MCF 10A (cell line): Measurements from ENCODE around the gene CHN1. TPM values are rescaled to one million over a fixed set of nuclear protein-coding genes. Genes with fewer than 3 reads are reported as not detected.

Experiments
- BruUV-seq: library from RNA; stranded (reverse); fragments of 400-500 nt; replicated peaks from 2 replicates; lab custom pipeline; 2021; lab: Mats Ljungman, UMichigan
- CTCF ChIA-PET: fragments of 300-600 bp; sonication (Branson Sonifier 250); formaldehyde crosslinking; extraction: SDS; loops from one replicate; lab custom pipeline; 2021; ENCODE audit warnings: antibody characterized with exemption, inconsistent platforms; lab: Yijun Ruan, JAX
- POLR2A ChIA-PET: fragments of 300-600, 350-650 bp; sonication (Branson Sonifier 250); formaldehyde crosslinking; extraction: SDS; loops from one replicate; lab custom pipeline; 2020; ENCODE audit warnings: antibody characterized with exemption, inconsistent platforms; lab: Yijun Ruan, JAX
- DNase-seq: peaks from one replicate; pipeline ENCODE4 v3.0.0-alpha.2; 2018; ENCODE audit not compliant: unreplicated experiment
- H3K27ac Mint-ChIP-seq: one replicate; pipeline ENCODE4 v1.8.0; 2022; ENCODE audit warnings: mild to moderate bottlenecking, low read depth, mixed read lengths; ENCODE audit not compliant: unreplicated experiment
- H3K27me3 Mint-ChIP-seq: one replicate; pipeline ENCODE4 v1.8.0; 2022; ENCODE audit warnings: mixed read lengths; ENCODE audit not compliant: insufficient read depth, unreplicated experiment
- H3K36me3 Mint-ChIP-seq: one replicate; pipeline ENCODE4 v1.8.0; 2022; ENCODE audit warnings: mild to moderate bottlenecking, moderate library complexity, mixed read lengths; ENCODE audit not compliant: insufficient read depth, unreplicated experiment
- H3K4me1 Mint-ChIP-seq: one replicate; pipeline ENCODE4 v1.8.0; 2022; ENCODE audit warnings: mixed read lengths; ENCODE audit not compliant: insufficient read depth, unreplicated experiment
- H3K4me3 Mint-ChIP-seq: one replicate; pipeline ENCODE4 v1.8.0; 2022; ENCODE audit warnings: mild to moderate bottlenecking, moderate library complexity, mixed read lengths; ENCODE audit not compliant: unreplicated experiment
- H3K9me3 Mint-ChIP-seq: one replicate; pipeline ENCODE4 v1.8.0; 2022; ENCODE audit warnings: mixed read lengths; ENCODE audit not compliant: unreplicated experiment
- CTCF ChIP-seq: fragments of 200-600 bp; IDR thresholded peaks from one replicate; pipeline ENCODE4 v1.8.0; 2022; ENCODE audit warnings: antibody characterized with exemption, mild to moderate bottlenecking; ENCODE audit not compliant: unreplicated experiment
- intact Hi-C: fragments of 100-400 bp; cut with micrococcal nuclease; formaldehyde crosslinking; loops from 2 replicates; pipeline ENCODE4 v1.14.1; 2022
- total RNA-seq: library from RNA; stranded (reverse); gene quantifications from 2 replicates; pipeline ENCODE4 v1.2.3, GENCODE V29; 2022

The CHN1 gene
- total RNA-seq, 1 experiment from 2014 or later: 6.0 TPM

- CTCF ChIA-PET: interaction anchor here (0.6 to 1.0 kb wide), 2 partner anchors 44 to 196 kb away, joined by 3 read pairs; no protein-coding TSS in a partner anchor
- Mint-ChIP-seq H3K36me3 (peaks cover 11% of the 10 kb centered on the region), H3K4me3 (no peak overlapping the region), H3K27ac (peak overlapping the region; percentile 27), H3K27me3 (no peaks in the 10 kb centered on the region), H3K9me3 (no peaks in the 10 kb centered on the region), H3K4me1 (peaks cover 8% of the 10 kb centered on the region)
- POLR2A ChIA-PET: interaction anchor here (1.4 to 2.5 kb wide), 2 partner anchors 20 to 31 kb away, joined by 3 to 6 read pairs; no protein-coding TSS in a partner anchor
- TF ChIP-seq CTCF: no peak
- intact Hi-C loops: no loop called here
- DNase-seq: no peak
- BruUV-seq: no TSS peak
These were observed 189.7 kb downstream of the CHN1 start for GRCh38 chr2:174815526-174815925.

DNA sequence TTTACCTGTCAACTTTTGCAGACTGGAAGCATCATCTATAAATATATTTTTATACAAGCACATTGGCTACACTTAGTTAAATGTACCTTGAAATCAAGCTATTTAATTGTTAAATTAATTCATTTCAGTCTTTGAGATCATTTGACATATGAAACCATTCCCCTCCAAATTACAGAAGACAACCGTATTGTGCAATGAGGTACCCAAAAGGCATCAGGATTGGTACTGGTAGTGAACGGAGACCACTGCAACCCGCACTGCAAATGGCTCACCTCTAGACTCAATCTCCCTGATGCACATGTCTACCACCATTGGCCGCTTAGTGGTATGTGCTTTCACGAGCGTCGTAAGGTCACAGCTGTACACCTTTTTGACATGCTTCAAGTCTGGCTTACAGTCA, 193.1 kb downstream of the CHN1 start:
- CTCF ChIA-PET: interaction anchor here (1.0 to 1.1 kb wide), 4 partner anchors 11 to 41 kb away, joined by 4 to 6 read pairs (median 4); no protein-coding TSS in a partner anchor
- Mint-ChIP-seq H3K36me3 (peaks cover 31% of the 10 kb centered on the region), H3K4me3 (no peak overlapping the region), H3K27ac (no peak overlapping the region), H3K4me1 (peaks cover 8% of the 10 kb centered on the region), H3K27me3 (no peaks in the 10 kb centered on the region), H3K9me3 (no peaks in the 10 kb centered on the region)
- BruUV-seq: no TSS peak
- intact Hi-C loops: no loop called here
- POLR2A ChIA-PET: interaction anchor here (0.6 to 1.6 kb wide), 3 partner anchors 21 to 193 kb away, joined by 3 read pairs; no protein-coding TSS in a partner anchor
- DNase-seq: no peak
- no peak for TF ChIP-seq CTCF

DNA sequence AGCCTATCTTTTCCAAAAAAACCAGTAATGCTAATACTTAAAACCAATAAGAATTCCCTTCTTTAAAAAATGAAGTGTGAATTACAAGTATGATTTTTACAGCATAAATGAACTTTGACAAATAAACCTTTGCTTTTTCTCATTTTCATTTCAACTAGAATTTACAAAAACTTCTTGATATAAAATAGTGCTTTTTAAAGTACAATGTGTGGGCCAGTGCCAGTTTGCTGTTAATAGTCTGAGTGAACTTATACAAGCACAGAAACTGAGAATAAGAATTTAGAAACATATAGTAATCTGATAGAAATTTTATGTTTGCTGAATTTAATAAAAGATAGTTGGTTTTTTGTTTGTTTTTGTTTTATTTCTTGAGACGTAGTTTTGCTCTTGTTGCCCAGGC, 197.2 kb downstream of the CHN1 start:
- no TSS peak for BruUV-seq
- Mint-ChIP-seq H3K27ac (no peak overlapping the region), H3K4me3 (no peak overlapping the region), H3K9me3 (no peaks in the 10 kb centered on the region), H3K27me3 (no peaks in the 10 kb centered on the region), H3K4me1 (peaks cover 6% of the 10 kb centered on the region), H3K36me3 (peaks cover 38% of the 10 kb centered on the region)
- POLR2A ChIA-PET: interaction anchor here (1.3 kb wide), 1 partner anchor 14 kb away, joined by 3 read pairs; no protein-coding TSS in a partner anchor
- DNase-seq: no peak
- CTCF ChIA-PET: interaction anchor here (0.6 to 0.7 kb wide), 2 partner anchors 362 to 1857 kb away, joined by 3 to 8 read pairs; no protein-coding TSS in a partner anchor
- no peak for TF ChIP-seq CTCF
- intact Hi-C loops: no loop called here

DNA sequence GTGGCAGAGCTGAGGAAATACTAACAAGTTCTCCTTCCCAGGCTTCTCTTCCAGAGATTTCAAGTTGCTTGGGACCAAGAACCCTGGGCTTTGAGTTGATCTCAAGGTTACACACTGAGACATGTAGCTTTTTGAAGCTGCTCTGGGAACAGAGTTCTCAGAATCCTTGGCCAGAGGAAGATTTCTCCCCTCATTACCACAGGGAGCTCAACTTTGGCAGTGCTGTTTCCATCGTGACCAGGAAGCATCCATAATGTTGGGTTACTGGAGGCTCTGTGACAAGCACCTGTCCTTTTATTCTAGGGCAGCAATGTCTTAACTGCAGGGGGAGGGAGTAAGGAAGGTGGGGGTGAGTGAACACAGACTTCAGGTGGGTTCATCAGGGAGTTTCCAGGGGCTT, 199.4 kb downstream of the CHN1 start:
- POLR2A ChIA-PET: interaction anchor here (0.7 kb wide), 2 partner anchors 11 to 173 kb away, joined by 3 read pairs; no protein-coding TSS in a partner anchor
- no peak for TF ChIP-seq CTCF
- no TSS peak for BruUV-seq
- no peaks in the 10 kb centered on the region for H3K9me3 Mint-ChIP-seq
- CTCF ChIA-PET: no interaction called here
- H3K36me3 Mint-ChIP-seq: peaks cover 30% of the 10 kb centered on the region
- H3K4me1 Mint-ChIP-seq: peaks cover 6% of the 10 kb centered on the region
- no peak for DNase-seq
- no peak overlapping the region for H3K27ac Mint-ChIP-seq
- H3K27me3 Mint-ChIP-seq: no peaks in the 10 kb centered on the region
- intact Hi-C loops: no loop called here
- no peak overlapping the region for H3K4me3 Mint-ChIP-seq
